HK-2 (cell line): Measurements from ENCODE around the gene KLHL8.

Source experiments
- DNase-seq: peaks from one replicate; pipeline ENCODE4 v3.0.0-alpha.2; 2018; ENCODE audit not compliant: unreplicated experiment

KLHL8 gene

GRCh38 chr4:87121341-87122065, 98.9 kb downstream of the KLHL8 start:
- DNase-seq = no peak

GRCh38 chr4:87120411-87121162, 99.8 kb downstream of the KLHL8 start:
- no peak for DNase-seq

- no peak for DNase-seq
Observed at GRCh38 chr4:87120010-87120409, 100.4 kb downstream of the KLHL8 start.

- peak; percentile 66 for DNase-seq
Observed at GRCh38 chr4:87118826-87119225, 101.6 kb downstream of the KLHL8 start.

- peak; percentile 51 for DNase-seq
Observed at GRCh38 chr4:87118421-87118820, 102.0 kb downstream of the KLHL8 start.

- peak; percentile 47 for DNase-seq
Observed at GRCh38 chr4:87117732-87118075, 102.7 kb downstream of the KLHL8 start.

GRCh38 chr4:87117051-87117731, 103.2 kb downstream of the KLHL8 start:
- DNase-seq = peak; percentile 78

GRCh38 chr4:87116231-87116630, 104.2 kb downstream of the KLHL8 start:
- DNase-seq = no peak

- DNase-seq = no peak
Observed at GRCh38 chr4:87114245-87115062, 106.0 kb downstream of the KLHL8 start.

GRCh38 chr4:87112063-87112462, 108.4 kb downstream of the KLHL8 start:
- no peak for DNase-seq
